NCI-H128 (cell line): ENCODE data around the gene OTUB1.

Experiments
- DNase-seq: peaks from one replicate; lab custom pipeline; 2025; ENCODE audit not compliant: unreplicated experiment; lab: John Stamatoyannopoulos, UW

The OTUB1 gene

DNA sequence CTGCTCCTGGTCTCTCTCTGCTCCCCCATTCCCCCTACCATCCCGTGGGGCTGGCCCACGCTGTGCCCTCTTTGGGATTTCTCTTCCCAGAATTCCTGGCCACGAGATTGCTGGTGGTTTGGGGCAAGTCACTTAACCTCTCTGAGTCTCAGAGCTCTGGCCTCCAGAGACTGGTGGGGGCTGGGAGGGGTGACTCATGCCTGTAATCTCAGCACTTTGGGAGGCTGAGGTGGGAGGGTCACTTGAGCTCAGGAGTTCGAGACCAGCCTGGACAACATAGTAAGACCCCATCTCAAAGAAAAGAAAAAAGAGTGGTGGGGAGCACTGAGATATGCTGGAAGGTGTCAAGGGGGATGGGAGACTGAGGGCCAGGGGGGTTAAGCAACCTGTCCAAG is 18.3 kb downstream of the OTUB1 start:
- DNase-seq, result no peak

- DNase-seq, result no peak
Measured at GRCh38 chr11:64005691-64006090, 19.5 kb downstream of the OTUB1 start.

- DNase-seq, result no peak
Measured at GRCh38 chr11:64006398-64006797, 20.2 kb downstream of the OTUB1 start.

GRCh38 chr11:64007160-64007628 is 21.0 kb downstream of the OTUB1 start:
- no peak for DNase-seq

DNA sequence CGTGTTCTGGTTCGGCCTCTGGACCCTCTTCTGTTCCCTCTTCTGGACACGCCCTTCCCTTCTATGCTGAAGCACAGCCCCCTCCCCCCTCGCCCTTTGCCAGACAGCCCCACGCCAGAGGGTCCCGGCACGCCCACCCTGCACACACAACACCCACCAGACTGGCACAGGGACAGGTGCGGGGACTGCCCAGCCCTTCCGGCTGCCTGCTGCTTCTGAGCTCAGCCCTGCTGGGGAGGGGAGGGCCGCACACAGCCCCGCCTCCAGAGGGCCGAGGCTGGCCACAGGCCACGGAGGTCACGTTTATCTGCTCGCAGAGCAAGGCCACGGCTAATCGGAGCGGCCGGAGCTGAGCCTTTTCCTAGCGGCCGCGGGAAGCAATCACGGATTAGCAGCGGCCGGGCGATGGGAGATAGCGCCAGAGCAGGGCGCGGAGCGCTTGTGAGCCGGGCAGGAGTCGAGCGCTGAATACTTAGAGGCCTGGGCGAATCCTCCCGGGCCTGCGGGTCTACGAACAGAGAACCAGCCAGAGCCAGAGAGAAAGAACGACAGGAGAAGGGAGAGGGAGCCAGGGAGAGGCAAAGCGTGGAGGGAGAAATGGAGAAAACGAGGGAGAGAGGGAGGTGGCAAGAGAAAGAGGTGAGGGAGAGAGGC is 21.5 kb downstream of the OTUB1 start:
- no peak for DNase-seq

DNA sequence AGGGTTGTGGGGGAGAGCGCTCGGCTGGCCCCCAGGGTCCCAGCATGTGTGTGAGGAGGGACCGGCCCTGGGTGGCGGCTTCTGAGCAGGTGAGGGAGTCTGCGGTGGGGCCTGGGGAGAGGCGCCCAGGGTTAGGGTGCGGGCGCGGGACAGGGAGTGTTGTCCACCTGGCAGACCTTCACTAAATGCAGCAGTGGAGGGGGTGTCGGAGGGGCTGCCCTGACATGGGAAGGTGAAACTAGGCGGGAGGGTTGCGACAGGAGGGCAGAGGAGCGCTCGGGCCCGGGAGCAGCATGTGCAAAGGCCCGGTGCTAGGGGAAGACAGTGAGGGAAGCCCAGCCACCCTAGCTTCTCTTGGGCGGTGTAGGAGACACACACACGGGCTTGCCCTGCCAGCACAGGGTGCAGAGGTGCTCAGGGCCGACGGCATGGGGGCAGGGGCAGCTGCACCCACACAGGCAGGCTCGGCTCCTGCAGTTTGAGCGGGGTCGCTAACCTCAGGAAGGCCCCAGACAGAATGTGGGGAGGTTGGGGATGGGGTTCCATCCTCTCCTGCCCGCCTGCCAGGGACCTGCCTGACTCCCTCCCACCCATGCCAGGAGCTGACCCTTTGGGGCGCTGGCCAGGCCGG is 22.2 kb downstream of the OTUB1 start:
- no peak for DNase-seq

GRCh38 chr11:64008914-64009633 is 22.8 kb downstream of the OTUB1 start:
- DNase-seq, result no peak

GRCh38 chr11:64009710-64010109 is 23.5 kb downstream of the OTUB1 start:
- no peak for DNase-seq

- no peak for DNase-seq
Measured at GRCh38 chr11:64010783-64011182, 24.5 kb downstream of the OTUB1 start.

GRCh38 chr11:64011371-64011770 is 25.1 kb downstream of the OTUB1 start:
- no peak for DNase-seq

DNA sequence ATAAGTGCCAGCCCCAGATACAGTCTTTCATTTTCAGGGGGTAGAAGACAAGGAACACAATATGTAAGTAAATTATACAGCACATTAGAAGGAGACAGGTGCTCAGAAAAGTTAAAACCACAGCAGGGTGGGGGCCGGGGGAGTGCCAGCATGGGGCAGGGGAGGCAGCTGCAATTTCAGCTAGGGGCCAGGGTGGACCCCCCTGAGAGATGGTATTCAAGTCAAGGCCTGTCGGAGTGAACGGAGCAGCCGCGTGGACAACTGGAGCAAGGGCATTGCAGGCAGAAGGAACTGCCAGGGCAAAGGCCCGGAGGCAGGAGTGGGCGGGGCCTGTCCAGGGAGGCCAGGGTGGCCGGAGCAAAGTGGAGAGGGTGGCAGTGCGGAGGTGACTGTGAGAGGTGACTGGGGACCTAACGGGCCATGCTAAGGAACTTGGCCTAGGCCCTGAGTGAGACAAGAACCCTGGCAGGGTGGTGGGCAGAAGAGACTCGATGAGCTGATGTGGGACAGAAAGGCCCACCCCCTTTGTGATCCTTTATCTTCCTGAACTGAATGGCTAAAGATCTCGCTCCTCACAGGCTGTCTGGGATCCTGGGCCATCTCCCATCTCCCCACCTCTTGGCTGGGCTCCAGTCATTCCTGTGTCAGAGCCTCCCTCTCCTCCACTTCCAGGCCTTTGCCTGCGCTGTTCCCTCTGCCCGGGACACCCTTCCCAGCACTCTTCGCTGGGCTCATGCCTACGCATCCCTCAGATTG is 27.1 kb downstream of the OTUB1 start:
- no peak for DNase-seq

DNA sequence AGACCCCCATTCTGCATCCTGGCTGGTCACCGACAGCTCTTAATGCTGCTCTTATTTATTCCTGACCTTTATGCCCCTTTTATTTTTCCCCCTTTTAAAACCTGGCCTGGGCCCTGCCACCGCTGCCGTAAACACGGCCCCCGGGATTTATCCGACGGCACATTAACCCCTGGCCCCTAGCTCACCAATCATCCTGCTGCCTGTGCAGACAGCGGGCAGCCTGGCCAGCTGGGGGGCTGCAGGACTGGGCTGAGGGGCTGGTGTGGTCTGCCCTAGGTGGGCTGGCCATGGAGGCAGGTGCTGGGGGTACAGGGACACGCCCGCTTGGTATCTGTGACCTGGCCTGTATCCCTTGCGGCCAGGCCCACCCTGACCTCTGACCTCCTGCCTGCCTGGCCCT is 28.1 kb downstream of the OTUB1 start:
- DNase-seq, result no peak

- DNase-seq, result no peak
Measured at GRCh38 chr11:64015510-64015909, 29.3 kb downstream of the OTUB1 start.

DNA sequence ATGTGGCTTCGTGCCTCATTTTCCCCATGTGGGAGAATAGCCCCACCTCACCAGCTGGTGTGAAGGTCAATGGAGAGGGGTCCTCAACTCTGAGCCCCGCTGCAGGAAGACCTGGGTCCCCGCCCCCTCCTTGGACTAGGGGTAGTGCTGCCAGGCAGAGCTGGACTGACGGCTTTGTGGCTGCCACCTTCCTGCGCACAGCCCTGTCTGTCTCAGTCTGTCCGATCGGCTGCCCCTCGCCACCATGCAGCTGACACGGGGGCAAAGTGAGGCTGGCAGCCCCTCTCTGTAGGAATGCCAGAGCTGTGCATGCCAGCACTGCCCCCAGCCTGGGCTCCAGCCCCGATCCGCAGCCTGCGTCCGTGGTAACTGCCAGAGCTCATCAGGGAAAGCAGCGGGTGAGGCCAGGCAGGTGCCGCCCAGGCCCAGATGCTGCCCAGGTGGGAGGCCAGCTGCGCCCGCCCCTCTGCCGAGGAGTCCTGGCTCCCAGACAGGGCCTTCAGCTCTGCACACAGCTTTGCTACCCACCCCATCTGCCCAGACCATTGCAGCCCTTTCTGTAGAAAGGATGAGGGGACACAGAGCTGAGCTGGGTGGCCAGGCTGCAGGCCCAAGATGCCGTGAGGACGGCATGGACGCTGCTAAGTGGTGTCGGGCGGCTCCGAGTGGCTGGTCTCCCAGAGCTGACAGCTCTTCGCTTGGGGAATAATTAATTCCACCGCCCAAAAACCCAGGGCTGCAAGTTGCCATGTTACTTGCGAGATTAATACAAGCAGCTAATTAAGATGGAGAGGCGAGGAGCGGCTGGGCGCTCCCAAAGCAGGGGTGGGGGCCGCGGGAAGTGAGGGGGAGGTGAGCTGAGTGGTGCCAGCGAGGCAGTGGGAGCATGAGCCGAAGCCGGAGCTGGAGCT is 30.0 kb downstream of the OTUB1 start:
- no peak for DNase-seq

DNA sequence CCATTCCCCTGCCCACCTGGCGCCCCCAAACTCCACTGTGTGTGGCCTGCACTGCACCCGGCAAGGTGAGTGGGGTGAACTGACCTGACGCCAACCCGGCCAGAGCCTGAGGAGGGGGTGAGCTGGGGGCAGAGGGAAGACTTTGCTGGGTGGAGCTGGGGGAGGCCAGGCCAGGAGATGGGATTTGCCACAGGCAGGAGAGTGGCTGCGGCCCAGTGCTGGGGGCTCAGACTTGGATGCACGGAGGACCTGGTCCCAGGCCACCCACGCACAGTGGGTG is 31.6 kb downstream of the OTUB1 start:
- no peak for DNase-seq

GRCh38 chr11:64018310-64018709 is 32.1 kb downstream of the OTUB1 start:
- DNase-seq, result no peak

GRCh38 chr11:64019106-64020037 is 33.1 kb downstream of the OTUB1 start:
- DNase-seq, result no peak

DNA sequence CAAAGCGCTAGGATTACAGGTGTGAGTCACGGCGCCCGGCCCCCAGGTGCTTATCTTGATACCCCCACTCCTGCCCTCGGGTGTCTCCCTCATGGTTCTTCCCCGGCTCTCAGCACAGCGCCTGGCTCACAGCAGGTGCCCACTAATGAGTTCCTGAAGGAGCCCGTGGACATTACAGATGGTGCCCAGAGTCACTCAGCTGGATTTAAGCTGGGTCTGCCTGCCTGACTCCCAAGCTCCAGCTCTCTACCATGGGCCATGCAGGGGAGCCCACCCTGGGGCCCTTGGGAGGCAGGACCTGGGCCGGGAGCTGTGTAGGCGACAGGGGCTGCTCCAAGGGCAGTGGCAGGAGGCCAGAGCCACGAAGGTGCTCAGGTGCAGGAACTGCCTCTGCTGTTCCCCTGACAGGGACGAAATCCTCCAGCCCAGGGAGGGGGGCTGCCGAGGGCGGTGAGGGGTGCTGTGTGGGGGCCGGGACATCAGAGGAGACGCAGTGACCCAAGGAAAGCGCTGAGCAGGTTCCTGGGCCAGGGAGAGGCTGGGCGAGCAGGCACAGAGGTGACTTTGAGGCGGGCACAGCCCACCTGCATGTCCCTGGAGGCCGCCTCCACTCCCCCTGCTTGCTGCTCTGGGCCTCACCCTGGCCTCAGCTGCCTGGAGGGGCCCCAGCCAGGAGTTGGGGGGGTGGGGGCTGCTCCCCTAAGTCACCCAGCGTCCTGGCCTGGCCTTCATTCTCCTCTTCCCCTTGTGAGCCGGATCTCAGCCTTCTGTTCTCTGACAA is 34.9 kb downstream of the OTUB1 start:
- no peak for DNase-seq

- DNase-seq, result no peak
Measured at GRCh38 chr11:64021757-64022093, 35.5 kb downstream of the OTUB1 start.
